HepG2 (cell line): Measurements from ENCODE around the gene ENO2. TPM values are rescaled to one million over a fixed set of nuclear protein-coding genes. Genes with fewer than 3 reads are reported as not detected.

Experiments used
- BHLHE40 ChIP-seq: IDR thresholded peaks from 2 replicates; pipeline ENCODE4 v1.6.1; 2011; ENCODE audit warnings: low read length, improper control_type of control experiment
- BORCS8-MEF2B ChIP-seq: sonication (generic); formaldehyde crosslinking; IDR thresholded peaks from 2 replicates; pipeline ENCODE4 v1.8.0; 2022; ENCODE audit warnings: mild to moderate bottlenecking, missing genetic modification reagents
- CHD2 ChIP-seq: IDR thresholded peaks from 2 replicates; pipeline ENCODE4 v1.6.1; 2011; ENCODE audit warnings: low read depth, low read length, improper control_type of control experiment
- ELF1 ChIP-seq: sonication (generic); formaldehyde crosslinking; IDR thresholded peaks from 2 replicates; pipeline ENCODE4 v1.4.0; 2020; ENCODE audit warnings: missing genetic modification reagents
- FOXM1 ChIP-seq: sonication (generic); formaldehyde crosslinking; IDR thresholded peaks from 2 replicates; pipeline ENCODE4 v1.5.0; 2020; ENCODE audit warnings: missing genetic modification reagents
- HCFC1 ChIP-seq: fragments of 150-350 bp; IDR thresholded peaks from 2 replicates; pipeline ENCODE4 v1.6.1; 2014; ENCODE audit warnings: low read depth, low read length
- JUNB ChIP-seq: sonication (generic); formaldehyde crosslinking; IDR thresholded peaks from 2 replicates; pipeline ENCODE4 v1.8.0; 2022; ENCODE audit warnings: missing genetic modification reagents, mild to moderate bottlenecking, borderline replicate concordance
- MIER2 ChIP-seq: IDR thresholded peaks from 2 replicates; pipeline ENCODE4 v1.6.1; 2016; ENCODE audit warnings: missing biosample characterization, missing genetic modification reagents
- MXD3 ChIP-seq: IDR thresholded peaks from 2 replicates; pipeline ENCODE4 v1.6.1; 2016; ENCODE audit warnings: mild to moderate bottlenecking, missing biosample characterization, missing genetic modification reagents
- MXD4 ChIP-seq: IDR thresholded peaks from 2 replicates; pipeline ENCODE4 v1.6.1; 2016; ENCODE audit warnings: mild to moderate bottlenecking, missing biosample characterization, missing genetic modification reagents
- NFE2L2 ChIP-seq: fragments of 150-350 bp; IDR thresholded peaks from 2 replicates; pipeline ENCODE4 v1.6.1; 2014; ENCODE audit warnings: low read length
- PHF5A ChIP-seq: IDR thresholded peaks from one replicate; pipeline ENCODE4 v1.6.1; 2018; ENCODE audit warnings: low read depth, missing genetic modification reagents; ENCODE audit not compliant: unreplicated experiment
- SKIL ChIP-seq: sonication (generic); formaldehyde crosslinking; IDR thresholded peaks from 2 replicates; pipeline ENCODE4 v1.8.0; 2022; ENCODE audit warnings: missing genetic modification reagents, mild to moderate bottlenecking, moderate library complexity, borderline replicate concordance
- STAT5B ChIP-seq: sonication (generic); formaldehyde crosslinking; IDR thresholded peaks from 2 replicates; pipeline ENCODE4 v1.4.0; 2020; ENCODE audit warnings: missing genetic modification reagents
- U2AF1 ChIP-seq: fragments of 200-400 bp; formaldehyde crosslinking; optimal IDR thresholded peaks from 2 replicates; pipeline ENCODE3; 2017; ENCODE audit warnings: mild to moderate bottlenecking, low read depth, low read length
- ZMYM2 ChIP-seq: sonication (generic); formaldehyde crosslinking; IDR thresholded peaks from 2 replicates; pipeline ENCODE4 v1.8.0; 2022; ENCODE audit warnings: mild to moderate bottlenecking, missing genetic modification reagents
- ZNF3 ChIP-seq: IDR thresholded peaks from 2 replicates; pipeline ENCODE4 v1.7.0; 2017; ENCODE audit warnings: inconsistent platforms
- ZNF337 ChIP-seq: sonication (generic); formaldehyde crosslinking; IDR thresholded peaks from 2 replicates; pipeline ENCODE4 v1.5.1; 2020; ENCODE audit warnings: missing genetic modification reagents, low read depth, mild to moderate bottlenecking, borderline replicate concordance
- ZNF589 ChIP-seq: sonication (generic); formaldehyde crosslinking; conservative IDR thresholded peaks from 2 replicates; pipeline ENCODE4 v1.8.0; 2022; ENCODE audit warnings: mild to moderate bottlenecking, moderate library complexity, missing genetic modification reagents
- ZNF770 ChIP-seq: sonication (generic); formaldehyde crosslinking; IDR thresholded peaks from 2 replicates; pipeline ENCODE4 v1.5.0; 2020; ENCODE audit warnings: mild to moderate bottlenecking, missing genetic modification reagents
- polyA plus RNA-seq, 8 experiments: library from polyadenylated mRNA; depleted of rRNA in 3 of 8; stranded (reverse) in 7 of 8; unstranded in 1 of 8; fragments of >200 nt; fragmentation: Illumina TruSeq in 4 of 8; extraction: Trizol in 4 of 8; gene quantifications; 2 replicates each; pipeline versions ENCODE4 v1.2.1 to v1.2.3, GENCODE V29; 2011 to 2016; ENCODE audit warnings: low read depth in 4 of 8, missing spikeins in 1 of 8, mixed read lengths in 1 of 8; ENCODE audit not compliant: insufficient read depth in 1 of 8
- total RNA-seq, 5 experiments: library from RNA; depleted of rRNA; stranded (reverse); fragments of >200 nt; fragmentation: Illumina TruSeq; extraction: Trizol; gene quantifications; 2 replicates each; pipeline ENCODE4 v1.2.3, GENCODE V29; 2016; ENCODE audit warnings: low read depth in 1 of 5
- TF ChIP-seq, protein P1 (sequence below): sonication (generic); formaldehyde crosslinking; IDR thresholded peaks from 2 replicates; pipeline ENCODE4 v1.4.0; 2020; ENCODE audit warnings: missing genetic modification reagents
- TF ChIP-seq, protein P2 (sequence below): sonication (generic); formaldehyde crosslinking; IDR thresholded peaks from 2 replicates; pipeline ENCODE4 v1.4.0; 2020; ENCODE audit warnings: low read depth, mild to moderate bottlenecking, missing genetic modification reagents
- TF ChIP-seq, protein P3 (sequence below): sonication (generic); formaldehyde crosslinking; IDR thresholded peaks from 2 replicates; pipeline ENCODE4 v1.5.0; 2020; ENCODE audit warnings: missing genetic modification reagents

ENO2 gene
- total and polyA plus RNA-seq, 2 of the 13 experiments (the other 11 are each of a cell fraction or from before 2014, with no cell fraction given), result 19.3 to 136 TPM

GRCh38 chr12:6890789-6891645 lies 23.4 kb upstream of the ENO2 start (continued):
- TF ChIP-seq MXD3 (CRISPR knock-in tag) (peak; percentile 73; the same call in 1 of the 2 replicates), ZMYM2 (peak; percentile 54; the same call in 1 of the 2 replicates), HCFC1 (peak; percentile 27; the same call in 1 of the 2 replicates), BORCS8-MEF2B (peak; percentile 82), CHD2 (no peak), MXD4 (CRISPR knock-in tag) (peak; percentile 84; the same call in 1 of the 2 replicates), ZNF770 (CRISPR knock-in tag) (peak; percentile 7; the same call in 1 of the 2 replicates), FOXM1 (CRISPR knock-in tag) (no peak), NFE2L2 (peak; percentile 98), ELF1 (CRISPR knock-in tag) (peak; percentile 24; the same call in 1 of the 2 replicates), PHF5A (CRISPR knock-in tag) (peak; percentile 92), ZNF3 (CRISPR knock-in tag) (no peak), JUNB (CRISPR knock-in tag) (no peak; the same call in 1 of the 2 replicates), U2AF1 (no peak), ZNF589 (CRISPR knock-in tag) (peak; percentile 70), MIER2 (CRISPR knock-in tag) (0 out of 2 replicates have a peak, but pooled peaks have one; percentile 7), BHLHE40 (peak; percentile 99), SKIL (peak; percentile 93), STAT5B (CRISPR knock-in tag) (no peak), ZNF337 (CRISPR knock-in tag) (peak; percentile 34; the same call in 1 of the 2 replicates)
- TF ChIP-seq, protein P1, sequence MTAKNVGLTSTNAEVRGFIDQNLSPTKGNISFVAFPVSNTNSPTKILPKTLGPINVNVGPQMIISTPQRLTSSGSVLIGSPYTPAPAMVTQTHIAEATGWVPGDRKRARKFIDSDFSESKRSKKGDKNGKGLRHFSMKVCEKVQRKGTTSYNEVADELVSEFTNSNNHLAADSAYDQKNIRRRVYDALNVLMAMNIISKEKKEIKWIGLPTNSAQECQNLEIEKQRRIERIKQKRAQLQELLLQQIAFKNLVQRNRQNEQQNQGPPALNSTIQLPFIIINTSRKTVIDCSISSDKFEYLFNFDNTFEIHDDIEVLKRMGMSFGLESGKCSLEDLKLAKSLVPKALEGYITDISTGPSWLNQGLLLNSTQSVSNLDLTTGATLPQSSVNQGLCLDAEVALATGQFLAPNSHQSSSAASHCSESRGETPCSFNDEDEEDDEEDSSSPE (CRISPR knock-in tag), result peak; percentile 95
- TF ChIP-seq, protein P2, sequence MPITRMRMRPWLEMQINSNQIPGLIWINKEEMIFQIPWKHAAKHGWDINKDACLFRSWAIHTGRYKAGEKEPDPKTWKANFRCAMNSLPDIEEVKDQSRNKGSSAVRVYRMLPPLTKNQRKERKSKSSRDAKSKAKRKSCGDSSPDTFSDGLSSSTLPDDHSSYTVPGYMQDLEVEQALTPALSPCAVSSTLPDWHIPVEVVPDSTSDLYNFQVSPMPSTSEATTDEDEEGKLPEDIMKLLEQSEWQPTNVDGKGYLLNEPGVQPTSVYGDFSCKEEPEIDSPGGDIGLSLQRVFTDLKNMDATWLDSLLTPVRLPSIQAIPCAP (CRISPR knock-in tag), result no peak
- TF ChIP-seq, protein P3, sequence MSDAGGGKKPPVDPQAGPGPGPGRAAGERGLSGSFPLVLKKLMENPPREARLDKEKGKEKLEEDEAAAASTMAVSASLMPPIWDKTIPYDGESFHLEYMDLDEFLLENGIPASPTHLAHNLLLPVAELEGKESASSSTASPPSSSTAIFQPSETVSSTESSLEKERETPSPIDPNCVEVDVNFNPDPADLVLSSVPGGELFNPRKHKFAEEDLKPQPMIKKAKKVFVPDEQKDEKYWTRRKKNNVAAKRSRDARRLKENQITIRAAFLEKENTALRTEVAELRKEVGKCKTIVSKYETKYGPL (CRISPR knock-in tag), result peak; percentile 95
